HG02981 (cell line): ENCODE results near the gene RAX2.
A peak's percentile ranks its signal among the peaks of the same experiment; 100 is the strongest.
"Not testable (repeated sequence)": the region's sequence is repeated elsewhere in the genome, so short reads cannot be mapped to it uniquely, and the experiment has no call there.

Experiments
- ATAC-seq: cut with Tn5 transposase; IDR thresholded peaks from one replicate; pipeline ENCODE4 v1.9.1; 2021; ENCODE audit warnings: mild to moderate bottlenecking, moderate library complexity; ENCODE audit not compliant: unreplicated experiment

RAX2 gene

DNA sequence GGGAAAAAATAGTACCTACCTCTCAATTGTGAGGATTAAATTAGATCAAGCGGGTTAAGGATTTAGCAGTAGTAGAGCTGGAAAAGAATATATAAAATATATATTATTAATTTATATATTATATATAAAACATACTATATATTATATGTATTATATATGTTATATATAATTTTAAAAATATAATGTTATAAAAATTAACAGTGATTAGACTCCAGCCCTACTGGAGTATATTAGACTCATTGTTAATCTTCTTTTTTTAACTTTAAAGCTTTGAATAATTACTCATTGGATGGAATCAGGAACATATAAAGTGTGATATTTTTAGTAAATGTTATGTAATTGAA, 9.9 kb downstream of the RAX2 start:
- no peak for ATAC-seq

DNA sequence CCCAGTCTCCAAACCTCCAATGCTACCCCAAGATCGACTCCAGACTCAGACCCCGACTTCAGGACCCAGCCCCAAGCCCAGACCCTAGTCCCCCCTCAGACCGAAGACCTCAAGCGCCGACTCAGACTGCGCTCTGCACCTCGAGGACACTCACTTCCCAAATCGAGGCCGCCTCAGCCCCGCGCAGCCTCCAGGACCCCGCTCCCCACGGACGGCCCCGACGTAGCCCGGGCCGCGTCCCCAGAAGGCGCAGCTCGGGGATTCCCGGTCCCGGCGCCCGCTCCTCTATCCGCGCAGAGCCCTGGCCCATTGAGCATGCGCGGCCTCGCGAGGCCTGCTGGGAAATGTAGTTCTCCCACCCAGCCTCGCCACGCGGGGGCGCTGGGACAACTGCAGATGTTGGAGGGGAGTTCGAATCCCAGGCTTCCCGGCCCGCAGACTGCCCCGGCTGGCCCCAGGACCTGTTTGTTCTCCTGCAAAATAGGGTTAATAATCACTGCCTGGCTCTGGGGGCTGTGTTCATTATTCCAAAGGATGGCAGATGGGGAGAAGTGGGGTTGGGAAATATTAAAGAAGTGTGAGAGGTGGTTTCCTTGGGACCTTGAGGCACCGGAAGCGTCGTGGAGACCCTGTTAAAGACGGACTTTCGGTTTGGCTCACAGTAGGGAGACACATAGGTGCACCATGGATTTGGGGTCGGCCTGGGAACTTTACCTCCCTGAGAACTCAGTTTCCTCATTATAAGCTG, 10.5 kb downstream of the RAX2 start, which contains the start of gene APBA3:
APBA3 (minus strand) TSS at position 311 of the 748 bp plus-strand sequence. CDS start 1,428 bp downstream, outside the sequence.
- ATAC-seq: peak; percentile 52

DNA sequence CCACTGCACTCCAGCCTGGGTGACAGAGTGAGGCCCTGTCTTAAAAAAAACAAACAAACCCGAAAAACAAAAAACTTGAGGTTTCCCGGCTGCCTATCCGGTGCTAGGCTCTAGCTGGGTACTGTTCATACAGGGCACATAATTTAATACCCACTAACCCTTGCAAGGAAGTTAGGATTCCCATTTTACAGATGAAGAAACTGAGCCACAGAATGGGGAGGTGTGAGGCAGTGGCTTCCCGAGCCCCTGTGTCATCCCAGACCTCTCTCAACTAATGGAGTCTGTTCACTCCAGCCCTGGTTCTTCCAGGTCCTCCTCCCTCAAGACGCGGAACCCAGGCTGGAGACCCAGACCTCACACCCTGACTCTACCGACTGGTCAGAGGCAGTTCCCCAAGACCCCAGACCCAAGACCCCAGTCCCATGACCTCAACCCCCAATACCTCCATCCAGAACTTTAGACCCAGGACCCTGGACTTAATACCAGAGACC, 11.1 kb downstream of the RAX2 start:
- no peak for ATAC-seq

- no peak for ATAC-seq
These were observed 12.4 kb downstream of the RAX2 start for GRCh38 chr19:3759482-3760254.

DNA sequence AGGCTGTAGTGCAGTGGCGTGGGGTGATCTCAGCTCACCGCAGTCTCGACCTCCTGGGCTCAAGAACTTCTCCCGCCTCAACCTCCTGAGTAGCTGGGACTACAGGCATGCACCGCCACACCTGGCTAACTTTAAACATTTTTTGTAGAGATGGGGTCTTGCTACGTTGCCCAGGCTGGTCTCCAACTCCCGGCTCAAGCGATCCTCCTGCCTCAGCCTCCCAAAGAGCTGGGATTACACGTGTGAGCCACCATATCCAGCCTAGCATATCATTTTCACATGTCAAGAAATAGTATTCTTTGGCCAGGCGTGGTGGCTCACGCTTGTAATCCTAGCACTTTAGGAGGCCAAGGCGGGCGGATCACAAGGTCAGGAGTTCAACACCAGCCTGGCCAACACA, 13.7 kb downstream of the RAX2 start:
- ATAC-seq: not testable (repeated sequence)

GRCh38 chr19:3757705-3758104, 14.3 kb downstream of the RAX2 start:
- ATAC-seq: not testable (repeated sequence)

DNA sequence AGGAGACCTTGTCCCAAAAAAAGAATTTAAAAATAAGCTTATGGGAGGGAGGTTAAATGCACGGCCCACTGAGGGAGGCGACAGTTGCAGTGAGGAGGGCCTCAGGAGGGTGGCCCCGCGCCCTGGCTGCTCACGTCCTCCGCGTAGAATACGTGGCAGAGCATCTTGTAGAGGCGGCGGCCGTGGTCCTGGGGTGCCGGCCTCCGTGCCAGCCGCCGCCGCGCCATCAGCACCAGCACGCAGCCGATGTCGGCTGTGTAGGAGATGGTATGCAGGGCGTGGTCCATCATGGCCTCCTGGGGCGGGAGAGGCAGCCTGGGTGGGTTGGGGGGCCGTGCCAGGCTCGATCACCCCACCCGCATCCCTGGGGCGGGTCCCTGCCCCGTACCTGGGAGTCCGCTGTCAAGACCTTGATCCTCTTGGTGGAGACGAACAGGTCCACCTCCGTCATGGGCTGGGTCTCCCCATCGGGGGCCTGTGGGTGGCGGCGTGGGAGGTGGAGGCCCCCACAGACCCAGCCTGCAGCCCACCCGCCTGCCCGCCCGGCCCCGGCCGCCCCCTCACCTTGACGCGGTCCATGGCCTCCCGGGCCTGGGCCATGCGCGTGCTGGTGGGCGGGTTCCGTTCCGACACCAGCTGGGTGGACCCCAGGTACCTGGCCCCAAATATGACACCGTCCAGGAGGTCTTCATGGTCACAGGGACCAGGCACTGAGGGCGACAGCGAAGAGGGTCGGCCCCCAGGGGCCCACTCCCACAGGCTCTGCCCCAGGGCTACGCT, 18.2 kb downstream of the RAX2 start:
- no peak for ATAC-seq

DNA sequence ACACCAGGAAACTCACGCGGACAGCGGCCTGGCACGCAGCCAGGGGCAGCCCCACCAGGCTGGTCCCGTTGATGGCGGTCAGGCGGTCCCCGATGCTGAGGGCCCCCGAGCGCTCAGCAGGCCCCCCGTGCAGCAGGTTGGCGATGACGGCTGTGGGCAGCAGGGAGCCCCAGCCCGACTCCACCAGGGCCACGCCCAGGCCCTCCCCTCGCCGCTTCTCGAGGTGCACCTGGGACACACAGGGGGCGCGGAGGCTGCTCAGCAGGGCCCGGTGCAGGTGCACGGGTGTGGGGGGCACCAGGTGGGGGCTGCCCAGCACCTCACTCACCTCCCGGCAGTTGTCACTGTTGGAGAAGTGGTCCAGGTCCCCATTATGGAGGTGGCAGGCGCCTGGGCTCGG, 19.5 kb downstream of the RAX2 start:
- no peak for ATAC-seq

- ATAC-seq: no peak
These were observed 20.8 kb downstream of the RAX2 start for GRCh38 chr19:3751236-3751635.

DNA sequence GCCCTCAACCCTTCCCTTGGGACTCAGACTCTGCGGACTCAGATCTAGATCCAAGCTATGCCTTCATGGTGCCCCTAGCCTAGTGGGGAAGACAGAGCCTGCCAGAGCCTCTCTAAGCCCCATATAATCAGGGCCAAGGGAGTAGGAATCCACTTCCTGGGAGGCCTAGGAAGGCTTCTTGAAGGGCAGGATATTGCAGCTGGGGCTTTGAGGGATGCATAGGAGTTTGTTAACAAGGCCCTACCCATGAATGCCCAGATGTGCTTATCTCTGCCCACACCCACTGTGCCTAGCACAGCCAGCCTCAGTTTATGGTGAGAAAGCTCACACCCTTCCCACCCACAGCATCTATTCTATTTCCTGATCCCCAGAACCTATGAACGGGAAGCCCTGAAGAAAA, 21.8 kb downstream of the RAX2 start:
- ATAC-seq: no peak

DNA sequence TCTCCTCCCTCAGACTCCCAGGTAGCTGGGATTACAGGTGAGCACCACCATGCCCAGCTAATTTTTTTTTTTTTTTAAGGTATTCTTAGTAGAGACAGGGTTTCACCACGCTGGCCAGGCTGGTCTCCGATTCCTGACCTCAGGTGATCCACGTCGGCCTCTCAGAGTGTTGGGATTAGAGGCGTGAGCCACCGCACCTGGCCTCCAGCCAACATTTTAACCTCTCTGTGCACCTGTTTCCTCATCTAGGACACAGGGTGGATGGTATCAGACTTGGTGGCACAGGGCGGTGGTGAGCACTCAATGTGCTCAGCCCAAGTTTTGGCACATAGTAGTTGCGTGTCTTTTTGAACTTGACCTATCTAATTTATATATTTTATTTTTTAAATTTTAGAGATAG, 23.1 kb downstream of the RAX2 start:
- ATAC-seq: no peak

GRCh38 chr19:3746371-3747056, 25.5 kb downstream of the RAX2 start:
- ATAC-seq: no peak

- ATAC-seq: no peak
These were observed 26.5 kb downstream of the RAX2 start for GRCh38 chr19:3745363-3746045.

DNA sequence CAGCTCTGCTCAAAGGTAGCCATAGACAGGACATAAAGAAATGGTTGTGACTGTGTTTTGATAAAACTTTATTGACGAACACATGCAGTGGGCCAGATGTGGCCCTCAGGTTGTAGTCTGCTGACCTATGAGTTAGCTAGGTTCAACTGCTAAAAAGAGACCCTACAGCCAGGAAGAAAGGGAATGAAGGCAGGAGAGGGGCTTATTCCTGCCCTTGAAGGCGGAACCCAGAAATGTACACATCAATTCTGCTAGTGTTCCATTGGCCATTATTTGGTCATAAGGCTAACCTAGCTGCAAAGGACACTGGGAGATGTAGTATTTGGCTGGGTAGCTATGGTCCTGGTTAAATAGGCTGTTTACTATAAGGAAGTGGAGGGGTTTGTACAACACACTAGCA, 28.5 kb downstream of the RAX2 start:
- ATAC-seq: no peak

DNA sequence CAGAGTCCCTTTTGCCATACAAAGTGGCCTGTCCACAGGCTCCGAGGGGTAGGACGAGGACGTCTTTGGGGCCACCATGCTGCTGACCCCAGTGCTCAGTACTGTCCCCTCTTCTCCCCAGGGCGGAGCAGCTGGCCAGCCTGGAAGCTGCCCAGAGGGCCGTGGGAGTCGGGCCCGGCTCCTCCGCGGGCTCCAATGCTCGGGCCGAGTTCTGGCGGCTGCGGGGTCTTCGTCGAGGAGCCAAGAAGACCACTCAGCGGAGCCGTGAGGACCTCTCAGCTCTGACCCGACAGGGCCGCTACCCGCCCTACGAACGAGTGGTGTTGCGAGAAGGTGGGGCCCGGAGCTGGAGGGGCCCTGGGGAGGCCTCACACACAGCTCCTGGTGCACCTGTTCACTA, 31.6 kb downstream of the RAX2 start:
- ATAC-seq: no peak

DNA sequence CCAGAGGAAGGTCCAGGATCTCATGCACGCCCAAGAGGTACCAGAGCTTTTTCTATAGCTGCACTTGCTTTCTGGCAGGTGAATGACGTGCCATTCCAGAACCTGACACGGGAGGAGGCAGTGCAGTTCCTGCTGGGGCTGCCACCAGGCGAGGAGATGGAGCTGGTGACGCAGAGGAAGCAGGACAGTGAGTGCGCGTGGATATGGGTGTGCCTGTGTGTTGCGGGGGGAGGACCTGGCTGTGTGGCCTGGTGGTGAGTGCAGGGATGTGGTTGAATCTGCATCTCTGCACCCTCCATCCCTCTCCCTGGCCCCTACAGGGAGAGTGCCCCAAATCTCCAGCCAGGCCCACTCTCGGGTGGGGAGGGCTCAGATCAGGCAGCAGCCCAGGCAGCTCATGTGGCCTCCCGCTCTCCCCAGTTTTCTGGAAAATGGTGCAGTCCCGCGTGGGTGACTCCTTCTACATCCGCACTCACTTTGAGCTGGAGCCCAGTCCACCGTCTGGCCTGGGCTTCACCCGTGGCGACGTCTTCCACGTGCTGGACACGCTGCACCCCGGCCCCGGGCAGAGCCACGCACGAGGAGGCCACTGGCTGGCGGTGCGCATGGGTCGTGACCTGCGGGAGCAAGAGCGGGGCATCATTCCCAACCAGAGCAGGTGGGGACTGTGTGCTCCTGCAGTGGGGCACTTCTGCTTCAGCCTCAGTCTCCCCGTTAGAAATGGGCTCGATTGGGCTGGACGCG, 33.4 kb downstream of the RAX2 start:
- ATAC-seq: no peak

GRCh38 chr19:3737487-3738205, 34.4 kb downstream of the RAX2 start:
- no peak for ATAC-seq

GRCh38 chr19:3736106-3736724, 35.8 kb downstream of the RAX2 start:
- ATAC-seq: no peak

GRCh38 chr19:3734310-3734600, 37.8 kb downstream of the RAX2 start:
- no peak for ATAC-seq
